GM18951 (cell line): ENCODE measurements around the gene TENT5A.

Experiments used
- POLR2A ChIP-seq: IDR thresholded peaks from 4 replicates; pipeline ENCODE4 v1.6.1; 2011; ENCODE audit warnings: mild to moderate bottlenecking; ENCODE audit not compliant: insufficient read length, insufficient read depth; ENCODE audit errors: extremely low read depth
- in situ Hi-C: fragments of 300-500 bp; cut with MboI; formaldehyde crosslinking; loops from one replicate; pipeline ENCODE4 v1.12.0; 2022; ENCODE audit warnings: low sequenced_read_pairs, mixed read lengths, inconsistent platforms; ENCODE audit not compliant: unreplicated experiment

The TENT5A gene

GRCh38 chr6:81752084-81752920, at the start of gene TENT5A:
Gene TENT5A (minus strand): TSS chr6:81752681. CDS start chr6:81752141, 540 bp downstream.
- TF ChIP-seq POLR2A, result peak; percentile 84
- in situ Hi-C loops, result loop anchor here (25.0 kb wide), 1 partner anchor 1540 kb away; no protein-coding TSS in a partner anchor

- in situ Hi-C loops, result no loop called here
- no peak for TF ChIP-seq POLR2A
Measured at GRCh38 chr6:81801489-81801888, 49.0 kb upstream of the TENT5A start.

GRCh38 chr6:81800666-81801065, 48.2 kb upstream of the TENT5A start:
- in situ Hi-C loops, result no loop called here

GRCh38 chr6:81799323-81799722, 46.8 kb upstream of the TENT5A start:
- TF ChIP-seq POLR2A, result no peak
- in situ Hi-C loops, result no loop called here

More at GRCh38 chr6:81800666-81801065, 48.2 kb upstream of the TENT5A start:
- TF ChIP-seq POLR2A, result no peak

- no peak for TF ChIP-seq POLR2A
- in situ Hi-C loops, result no loop called here
Measured at GRCh38 chr6:81797591-81797990, 45.1 kb upstream of the TENT5A start.

- TF ChIP-seq POLR2A, result no peak
- in situ Hi-C loops, result no loop called here
Measured at GRCh38 chr6:81795890-81796289, 43.4 kb upstream of the TENT5A start.

- in situ Hi-C loops, result no loop called here
- TF ChIP-seq POLR2A, result no peak
Measured at GRCh38 chr6:81793821-81794475, 41.5 kb upstream of the TENT5A start.

GRCh38 chr6:81792826-81793225, 40.3 kb upstream of the TENT5A start:
- in situ Hi-C loops, result no loop called here
- TF ChIP-seq POLR2A, result no peak

GRCh38 chr6:81791756-81792155, 39.3 kb upstream of the TENT5A start:
- no peak for TF ChIP-seq POLR2A

GRCh38 chr6:81790034-81790433, 37.6 kb upstream of the TENT5A start:
- TF ChIP-seq POLR2A, result no peak
- in situ Hi-C loops, result no loop called here

More at GRCh38 chr6:81791756-81792155, 39.3 kb upstream of the TENT5A start:
- in situ Hi-C loops, result no loop called here

- in situ Hi-C loops, result no loop called here
- no peak for TF ChIP-seq POLR2A
Measured at GRCh38 chr6:81789291-81789690, 36.8 kb upstream of the TENT5A start.

- no peak for TF ChIP-seq POLR2A
- in situ Hi-C loops, result no loop called here
Measured at GRCh38 chr6:81788748-81789147, 36.3 kb upstream of the TENT5A start.

GRCh38 chr6:81787313-81788068, 35.0 kb upstream of the TENT5A start:
- no peak for TF ChIP-seq POLR2A
- in situ Hi-C loops, result no loop called here

GRCh38 chr6:81786150-81786549, 33.7 kb upstream of the TENT5A start:
- no peak for TF ChIP-seq POLR2A

GRCh38 chr6:81785377-81785776, 32.9 kb upstream of the TENT5A start:
- no peak for TF ChIP-seq POLR2A
- in situ Hi-C loops, result no loop called here

More at GRCh38 chr6:81786150-81786549, 33.7 kb upstream of the TENT5A start:
- in situ Hi-C loops, result no loop called here
